Heart left ventricle (tissue), 13 donors: Measurements from ENCODE around the gene COX19.

Source experiments
- CTCF ChIP-seq, 12 donors: fragments of 200-600 bp; sonication (generic) in 4 of 12; IDR thresholded peaks; one replicate each; pipeline versions ENCODE4 v1.5.0 to v1.8.0; 2018 to 2022; ENCODE audit warnings: antibody characterized with exemption in 12 of 12, mild to moderate bottlenecking in 5 of 12
- POLR2A ChIP-seq, 2 donors: fragments of 450-650 bp; IDR thresholded peaks; one replicate each; pipeline ENCODE4 v1.6.1; 2017; ENCODE audit warnings: antibody characterized with exemption in 2 of 2, mild to moderate bottlenecking in 2 of 2, moderate library complexity in 2 of 2
- donor health status: ischemic (EF 13 %, LVEDD 7.1; RV severe dilation, severe dysfunction).
- donor health status: DM: no; HTN: yes; CAD: no.
- donor health status: DM: no; HTN: no; CAD: no.
- donor health status: ischemic (EF 25% LVEDD 6.9; RV normal size, moderate dysfunction).
- donor health status: ischemic (EF 25% LVEDD 5.7; RV mildly dilated, moderate dysfunction).
- donor health status: ischemic (EF 35%, LVEDD 5.7; RV mildly dilated, moderate dysfunction).
- donor health status: nonischemic (EF 11% LVEDD 7.7; RV severe dilation, severe dysfunction).
- donor health status: DM: yes; HTN: yes; CAD: no.
- donor health status: PGD.
- donor health status: ischemic (EF 29% LVEDD 5.4; RV normal size, mild dysfunction).
- donor health status: nonischemic (EF 23%, LVEDD 6.1; RV moderate dilation, normal function).

DNA sequence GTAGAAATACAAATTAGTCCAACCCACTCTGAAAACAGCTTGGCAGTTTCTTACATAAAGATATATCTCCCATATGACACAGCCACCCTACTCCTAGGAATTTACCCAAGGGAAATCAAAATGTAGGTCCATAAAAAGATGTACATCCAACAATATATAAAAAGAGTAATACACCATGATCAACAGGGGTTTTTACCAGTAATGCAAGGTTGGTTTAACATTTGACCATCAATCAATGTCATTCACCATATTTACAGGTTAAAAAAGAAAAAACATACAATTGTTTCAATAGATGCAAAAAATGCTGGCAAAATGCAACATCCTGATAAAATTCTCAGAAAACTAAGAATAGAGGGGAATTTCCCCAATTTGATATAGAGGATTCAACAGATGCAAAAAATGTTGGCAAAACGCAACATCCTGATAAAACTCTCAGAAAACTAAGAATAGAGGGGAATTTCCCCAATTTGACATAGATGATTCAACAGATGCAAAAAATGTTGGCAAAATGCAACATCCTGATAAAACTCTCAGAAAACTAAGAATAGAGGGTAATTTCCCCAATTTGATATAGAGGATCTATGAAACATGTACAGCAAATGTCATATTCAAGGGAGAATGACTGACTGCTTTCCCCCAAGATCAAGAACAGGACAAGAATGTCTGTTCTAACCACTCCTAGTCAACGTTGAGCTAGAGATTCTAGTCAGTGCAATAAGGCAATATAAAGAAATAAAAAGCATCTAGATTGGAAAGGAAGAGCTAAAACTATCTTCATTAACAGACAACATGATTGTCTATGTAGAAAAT is 34.5 kb downstream of the COX19 start:
- TF ChIP-seq CTCF (IDR thresholded peaks at IDR 0.05) = no peak
- TF ChIP-seq POLR2A (IDR thresholded peaks at IDR 0.05) = no peak
